ENCODE data around the gene NEURL1.

The NEURL1 gene

GRCh38 chr10:103493362-103493915 lies at the start of gene NEURL1:
NEURL1 (plus strand) TSS chr10:103493705; CDS start chr10:103494388, 683 bp downstream.
- no peak for DNase-seq (ENCODE audit: low spot score)
- FAIRE-seq = no peak

- no peak for DNase-seq (ENCODE audit: low spot score)
- no peak for FAIRE-seq
These were observed 49.0 kb upstream of the NEURL1 start for GRCh38 chr10:103444478-103444877.

GRCh38 chr10:103445366-103445765 lies 48.1 kb upstream of the NEURL1 start:
- DNase-seq (ENCODE audit: low spot score) (no peak), FAIRE-seq (no peak)

GRCh38 chr10:103445767-103446567 lies 47.5 kb upstream of the NEURL1 start:
- DNase-seq (ENCODE audit: low spot score) (no peak), FAIRE-seq (no peak)

- no peak for FAIRE-seq
These were observed 46.3 kb upstream of the NEURL1 start for GRCh38 chr10:103447187-103447586.

GRCh38 chr10:103448746-103449145 lies 44.8 kb upstream of the NEURL1 start:
- DNase-seq (ENCODE audit: low spot score) (no peak), FAIRE-seq (no peak)

More at GRCh38 chr10:103447187-103447586, 46.3 kb upstream of the NEURL1 start:
- DNase-seq (ENCODE audit: low spot score) = no peak

GRCh38 chr10:103449208-103450144 lies 44.0 kb upstream of the NEURL1 start:
- FAIRE-seq = no peak
- DNase-seq (ENCODE audit: low spot score) = no peak

GRCh38 chr10:103450201-103450695 lies 43.3 kb upstream of the NEURL1 start:
- FAIRE-seq (no peak), DNase-seq (ENCODE audit: low spot score) (no peak)

GRCh38 chr10:103451091-103451813 lies 42.3 kb upstream of the NEURL1 start:
- DNase-seq (ENCODE audit: low spot score) (peak; percentile 29), FAIRE-seq (no peak)

GRCh38 chr10:103451831-103452505 lies 41.5 kb upstream of the NEURL1 start, which contains the start of gene CALHM2:
CALHM2 (minus strand) TSS chr10:103452370; CDS start chr10:103449941, 2,429 bp downstream.
- FAIRE-seq = no peak
- peak; percentile 50 for DNase-seq (ENCODE audit: low spot score)

- FAIRE-seq (no peak), DNase-seq (ENCODE audit: low spot score) (no peak)
These were observed 40.8 kb upstream of the NEURL1 start for GRCh38 chr10:103452506-103453230.

GRCh38 chr10:103454026-103454425 lies 39.5 kb upstream of the NEURL1 start:
- DNase-seq (ENCODE audit: low spot score) (no peak), FAIRE-seq (no peak)

- no peak for FAIRE-seq
These were observed 38.3 kb upstream of the NEURL1 start for GRCh38 chr10:103455235-103455634.

GRCh38 chr10:103456074-103456660 lies 37.3 kb upstream of the NEURL1 start:
- DNase-seq (ENCODE audit: low spot score) = no peak
- FAIRE-seq = no peak

More at GRCh38 chr10:103455235-103455634, 38.3 kb upstream of the NEURL1 start:
- DNase-seq (ENCODE audit: low spot score) = no peak

- DNase-seq (ENCODE audit: low spot score) = no peak
- FAIRE-seq = no peak
These were observed 36.3 kb upstream of the NEURL1 start for GRCh38 chr10:103457176-103457712.

- DNase-seq (ENCODE audit: low spot score) (no peak), FAIRE-seq (no peak)
These were observed 35.5 kb upstream of the NEURL1 start for GRCh38 chr10:103457896-103458583.

- no peak for DNase-seq (ENCODE audit: low spot score)
These were observed 34.8 kb upstream of the NEURL1 start, which contains the start of gene CALHM1 for GRCh38 chr10:103458720-103459119. CALHM1 (minus strand) TSS chr10:103458900; CDS start chr10:103458751, 149 bp downstream.

GRCh38 chr10:103459615-103460014 lies 33.9 kb upstream of the NEURL1 start:
- DNase-seq (ENCODE audit: low spot score) = no peak
- FAIRE-seq = no peak

More at GRCh38 chr10:103458720-103459119, 34.8 kb upstream of the NEURL1 start, which contains the start of gene CALHM1:
- no peak for FAIRE-seq
